HG02642 (cell line): ENCODE data around the gene LITAF.
A peak's percentile ranks its signal among the peaks of the same experiment; 100 is the strongest.

Experiments
- ATAC-seq: cut with Tn5 transposase; IDR thresholded peaks from one replicate; pipeline ENCODE4 v1.9.1; 2021; ENCODE audit warnings: mild to moderate bottlenecking; ENCODE audit not compliant: unreplicated experiment, poor library complexity

LITAF gene

DNA sequence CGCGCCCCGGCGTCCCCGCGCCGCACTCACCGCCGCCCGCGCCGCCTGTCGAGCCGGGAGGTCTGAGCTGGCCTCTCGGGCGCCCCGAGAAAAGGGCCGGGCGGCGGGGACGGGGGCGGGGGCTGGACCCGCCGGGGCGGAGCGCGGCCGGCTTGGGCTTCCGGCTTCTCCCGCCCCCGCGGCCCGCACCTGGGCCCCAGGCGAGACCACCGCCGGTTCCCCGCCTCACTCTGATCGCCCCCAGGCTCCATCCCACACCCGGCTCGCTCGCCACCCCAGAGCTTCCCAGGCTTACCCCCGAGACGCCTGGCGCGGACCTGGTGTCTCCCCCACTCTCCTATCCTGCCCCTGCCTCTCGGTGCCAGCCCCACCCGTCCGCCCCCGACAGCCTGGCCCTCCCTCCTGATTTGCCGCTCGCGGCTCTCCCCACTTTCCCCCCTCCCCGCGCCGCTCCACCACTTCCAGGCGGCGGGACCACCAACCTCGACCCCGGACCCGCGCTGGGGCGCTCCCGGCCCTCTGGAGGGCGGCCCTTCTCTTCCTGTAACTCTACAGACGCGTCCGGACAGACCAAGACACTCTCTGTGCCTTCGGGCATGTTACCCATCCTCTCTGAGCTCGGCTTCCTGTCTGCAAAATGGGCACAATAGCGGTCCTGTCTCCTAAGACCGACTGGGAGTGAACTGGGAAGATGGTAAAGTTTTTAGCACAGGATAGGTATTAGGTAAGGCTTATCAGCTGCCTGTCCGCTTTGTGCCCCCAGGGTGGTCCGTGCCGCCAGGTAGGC is at the start of gene LITAF:
TSS of gene LITAF (minus strand) at position 64 of the 787 bp plus-strand sequence. CDS start 30,189 bp downstream, outside the sequence.
- ATAC-seq = peak; percentile 62

DNA sequence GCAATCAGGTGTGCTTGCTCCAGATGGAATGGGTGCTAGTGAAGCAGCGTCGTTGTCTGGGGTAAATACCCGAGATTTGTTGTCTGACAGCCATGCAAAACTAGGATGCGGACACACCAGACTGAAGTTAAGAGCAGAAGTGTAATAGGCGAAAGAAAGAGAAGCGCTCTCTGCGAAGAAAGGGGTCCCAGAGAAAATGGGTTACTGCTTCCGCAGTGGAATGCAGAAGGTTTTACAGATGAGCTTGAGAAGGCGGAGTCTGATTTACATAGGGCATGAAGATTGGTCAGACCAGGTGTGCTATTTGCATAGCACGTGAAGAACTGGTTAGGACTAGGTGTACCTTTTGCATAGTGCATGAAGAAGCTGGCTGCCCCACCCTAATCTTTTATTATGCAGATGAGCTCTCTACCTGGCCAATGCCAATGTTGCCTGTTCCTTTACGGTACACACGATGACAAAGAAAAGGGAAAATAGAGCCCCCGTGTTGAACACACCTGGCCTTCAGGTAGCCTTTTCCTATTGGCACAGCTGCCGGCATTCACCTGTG is 49.5 kb upstream of the LITAF start:
- ATAC-seq = no peak

DNA sequence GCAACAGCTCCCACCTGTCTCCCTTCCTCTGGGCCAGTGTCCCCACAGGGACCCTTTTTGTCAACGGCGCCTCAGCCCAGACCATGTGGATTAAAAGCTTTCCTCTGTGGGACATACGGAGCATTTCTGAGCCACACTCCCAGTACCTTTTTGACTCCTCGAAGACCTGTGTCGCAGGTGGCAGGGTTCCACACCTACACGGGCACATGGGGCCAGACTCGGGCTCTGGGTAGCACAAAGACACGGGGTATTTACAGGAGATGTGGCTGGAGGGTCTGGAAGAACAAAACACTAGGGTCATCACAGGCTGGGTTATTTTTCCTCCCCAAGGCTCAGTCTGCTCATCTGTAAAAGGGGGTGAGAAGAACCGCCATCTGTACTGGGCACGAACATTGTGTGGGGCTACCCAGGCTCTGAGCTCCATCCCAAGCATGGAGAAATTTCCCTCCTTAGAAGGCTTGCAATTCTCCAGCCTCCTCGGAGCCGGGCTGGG is 49.0 kb upstream of the LITAF start:
- ATAC-seq = no peak

DNA sequence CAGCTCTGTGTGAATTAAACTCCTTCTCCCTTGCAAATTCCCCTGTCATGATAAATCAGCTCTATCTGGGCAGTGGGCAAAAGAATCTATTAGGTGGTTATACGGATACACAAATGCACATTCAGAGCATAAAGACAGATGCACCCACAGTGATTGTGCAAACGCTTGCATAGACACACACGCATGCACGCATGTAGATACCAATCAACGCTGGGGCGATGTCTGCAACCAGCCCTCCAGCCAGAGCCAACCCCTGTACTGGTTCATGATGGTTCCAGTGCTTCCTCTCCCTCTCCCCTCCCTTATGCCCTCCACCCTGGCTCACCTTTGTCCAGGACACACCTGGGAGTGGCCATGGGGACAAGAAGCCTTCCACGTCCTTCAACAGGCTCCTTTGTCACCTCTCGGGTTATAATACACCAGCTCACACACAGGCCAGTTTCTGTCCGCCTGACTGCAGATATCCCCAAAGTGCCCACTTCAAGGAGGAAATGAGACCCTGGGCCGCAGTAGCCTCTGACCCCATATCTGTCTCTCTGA is 48.5 kb upstream of the LITAF start:
- ATAC-seq = no peak

DNA sequence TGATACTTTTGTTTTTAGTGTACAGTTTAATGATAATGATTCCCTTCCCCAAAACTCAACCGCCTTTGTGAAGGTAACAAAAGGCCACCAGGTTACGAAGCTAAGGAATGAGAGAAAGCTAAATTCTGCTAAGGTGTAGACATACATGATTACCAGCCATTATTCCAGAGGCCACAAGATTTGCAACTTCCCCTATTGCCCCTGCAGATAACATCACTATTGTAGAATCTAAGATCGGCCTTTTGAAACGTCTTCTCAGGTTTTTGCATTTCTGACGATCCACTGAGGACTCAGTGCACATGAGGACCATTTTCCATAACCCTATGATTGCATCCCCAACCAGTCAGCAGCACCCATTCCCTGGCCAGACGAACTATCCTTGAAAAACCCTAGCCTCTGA is 47.6 kb upstream of the LITAF start:
- ATAC-seq = no peak

DNA sequence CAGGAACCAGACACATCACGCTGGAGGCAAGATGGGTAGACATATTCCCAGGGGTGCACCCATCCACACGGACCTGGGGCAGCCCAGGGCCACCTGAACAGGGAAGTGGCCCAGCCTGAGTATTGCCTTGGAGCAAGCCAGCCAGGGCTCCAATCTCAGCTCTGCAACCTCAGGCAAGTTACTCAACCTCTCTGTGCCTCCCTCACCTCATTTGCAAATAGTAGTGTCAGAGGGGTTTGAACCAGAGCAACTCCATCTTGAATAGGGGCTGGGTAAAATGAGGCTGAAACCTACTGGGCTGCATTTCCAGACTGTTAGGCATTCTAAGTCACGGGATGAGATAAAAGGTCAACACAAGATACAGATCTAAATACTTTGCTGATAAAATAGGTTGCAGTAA is 46.4 kb upstream of the LITAF start:
- ATAC-seq = no peak

DNA sequence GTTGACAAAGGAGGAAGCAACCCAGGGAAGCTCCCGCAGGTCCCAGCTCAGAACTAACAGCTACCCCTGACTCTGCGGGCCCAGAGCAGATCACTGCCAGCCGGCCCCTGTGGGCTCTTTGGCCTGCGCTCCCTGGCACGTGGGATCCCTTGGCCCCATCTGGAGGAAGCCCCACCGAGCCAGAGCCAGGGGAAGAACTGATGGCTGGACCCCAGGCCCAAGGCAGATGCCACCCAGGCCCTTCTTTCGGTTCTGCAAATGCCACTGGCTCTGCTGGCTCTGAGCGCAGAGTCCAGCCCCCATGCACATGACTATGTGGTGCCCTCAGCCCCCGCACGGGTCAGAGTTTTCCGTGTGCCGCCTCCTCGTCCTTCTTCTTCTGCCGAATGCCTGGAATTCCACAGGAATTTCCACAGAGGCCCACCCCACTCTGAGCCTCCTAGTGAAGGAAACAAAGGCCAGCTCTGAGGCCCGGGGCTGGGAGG is 45.8 kb upstream of the LITAF start:
- no peak for ATAC-seq

DNA sequence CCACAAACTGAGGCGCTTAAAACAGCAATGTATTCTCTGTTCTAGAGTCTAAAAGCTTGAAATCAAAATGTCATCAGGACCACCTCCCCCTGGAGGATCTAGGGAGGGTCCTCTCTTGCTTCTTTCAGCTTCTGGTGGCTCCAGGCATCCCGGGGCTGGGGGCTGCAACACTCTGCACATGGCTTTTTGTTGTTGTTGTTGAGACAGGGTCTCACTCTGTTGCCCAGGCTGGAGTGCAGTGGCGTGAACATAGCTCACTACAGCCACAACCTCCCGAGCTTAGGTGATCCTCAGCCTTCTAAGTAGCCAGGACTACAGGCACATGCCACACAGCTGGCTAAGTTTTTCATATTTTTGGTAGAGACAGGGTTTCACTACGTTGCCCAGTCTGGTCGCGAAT is 44.5 kb upstream of the LITAF start:
- ATAC-seq = no peak

DNA sequence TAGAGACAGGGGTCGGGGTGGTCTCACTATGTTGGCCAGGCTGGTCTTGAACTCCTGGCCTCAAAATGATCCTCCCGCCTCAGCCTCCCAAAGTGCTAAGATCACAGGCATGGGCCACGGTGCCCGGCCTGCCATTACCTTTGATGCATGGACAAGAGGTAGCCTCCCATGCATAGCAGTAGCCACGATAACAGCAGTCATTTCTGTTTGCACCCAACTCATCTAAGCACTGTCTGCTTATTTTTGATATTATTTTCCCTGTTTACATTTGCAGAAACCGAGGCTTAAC is 44.0 kb upstream of the LITAF start:
- ATAC-seq = no peak

DNA sequence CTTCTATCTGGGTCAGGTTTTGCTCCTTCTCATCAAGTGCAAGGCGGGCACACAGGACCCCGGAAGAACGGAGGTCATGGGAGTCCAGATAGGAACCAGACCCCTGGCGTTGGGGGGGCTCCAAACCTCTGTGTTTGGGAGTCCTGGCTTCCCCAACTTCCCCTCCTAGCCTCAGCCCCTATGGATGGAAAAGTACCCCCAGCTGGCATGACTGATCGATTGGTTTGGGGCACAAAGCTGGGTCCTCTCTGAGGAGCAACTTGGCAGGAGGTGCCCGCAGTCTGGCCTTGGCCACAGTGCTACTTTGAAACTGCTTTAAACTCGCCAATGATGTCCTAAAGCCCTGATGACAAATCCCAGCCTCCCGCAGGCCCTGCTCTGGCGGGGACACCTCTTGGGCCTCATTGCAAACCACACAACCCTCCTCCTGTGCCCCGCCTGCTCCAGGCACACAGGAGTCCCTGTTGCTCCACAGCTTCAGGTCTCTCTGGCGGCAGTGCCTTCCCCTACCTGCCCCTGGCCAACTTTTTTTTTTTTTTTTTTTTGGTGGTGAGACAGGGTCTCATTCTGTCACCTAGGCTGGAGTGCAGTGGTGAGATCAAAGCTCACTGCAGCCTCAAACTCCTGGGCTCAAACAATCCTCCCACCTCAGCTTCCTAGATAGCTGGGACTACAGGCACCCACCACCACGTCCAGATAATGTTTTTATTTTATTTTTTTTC is 43.5 kb upstream of the LITAF start:
- ATAC-seq = no peak

DNA sequence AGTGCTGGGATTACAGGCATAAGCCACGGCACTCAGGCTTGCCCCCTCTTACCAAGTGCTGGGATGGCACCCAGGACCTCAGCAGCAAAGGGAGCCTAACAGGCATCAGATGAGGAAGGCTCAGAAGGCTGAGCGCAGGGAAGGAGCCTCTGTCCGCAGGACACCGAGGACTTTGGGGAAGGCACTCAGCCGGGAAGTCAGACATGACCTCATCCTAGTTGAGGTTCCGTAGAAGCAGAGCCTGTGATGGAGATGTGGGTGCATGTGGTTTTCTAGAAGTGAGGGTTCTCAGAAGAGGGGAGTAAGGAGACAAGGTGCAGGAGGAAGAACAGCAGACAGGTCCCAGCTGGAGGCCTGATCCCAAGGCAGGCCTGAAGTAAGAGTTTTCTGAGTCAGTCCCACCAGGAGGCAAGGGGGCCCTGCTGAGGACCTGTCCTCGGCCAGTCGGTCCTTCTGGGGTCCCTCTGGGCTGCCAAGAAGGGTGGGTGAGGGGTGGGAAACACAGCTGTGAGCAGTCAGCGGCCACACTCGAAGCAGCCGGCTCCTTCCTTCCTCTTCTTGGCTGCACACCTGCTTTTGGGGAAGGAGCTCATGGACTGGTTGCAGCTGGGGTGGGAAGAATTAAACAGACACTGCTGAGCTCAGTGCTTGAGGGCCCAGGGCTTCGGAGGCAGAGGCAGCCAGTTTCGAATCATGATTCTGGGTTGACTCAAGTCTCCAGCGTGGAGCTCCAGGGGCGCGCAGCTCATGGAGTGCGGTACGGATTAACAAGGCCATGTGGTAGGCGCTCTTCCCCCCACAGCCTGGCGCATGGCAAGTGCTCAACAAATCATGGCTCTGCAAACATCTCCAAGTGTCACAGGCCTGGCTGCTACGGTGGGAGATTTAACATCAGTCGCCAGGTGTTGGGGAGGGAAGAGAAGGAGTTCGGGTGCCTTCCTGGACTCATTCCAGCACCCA is 42.6 kb upstream of the LITAF start:
- ATAC-seq = no peak

DNA sequence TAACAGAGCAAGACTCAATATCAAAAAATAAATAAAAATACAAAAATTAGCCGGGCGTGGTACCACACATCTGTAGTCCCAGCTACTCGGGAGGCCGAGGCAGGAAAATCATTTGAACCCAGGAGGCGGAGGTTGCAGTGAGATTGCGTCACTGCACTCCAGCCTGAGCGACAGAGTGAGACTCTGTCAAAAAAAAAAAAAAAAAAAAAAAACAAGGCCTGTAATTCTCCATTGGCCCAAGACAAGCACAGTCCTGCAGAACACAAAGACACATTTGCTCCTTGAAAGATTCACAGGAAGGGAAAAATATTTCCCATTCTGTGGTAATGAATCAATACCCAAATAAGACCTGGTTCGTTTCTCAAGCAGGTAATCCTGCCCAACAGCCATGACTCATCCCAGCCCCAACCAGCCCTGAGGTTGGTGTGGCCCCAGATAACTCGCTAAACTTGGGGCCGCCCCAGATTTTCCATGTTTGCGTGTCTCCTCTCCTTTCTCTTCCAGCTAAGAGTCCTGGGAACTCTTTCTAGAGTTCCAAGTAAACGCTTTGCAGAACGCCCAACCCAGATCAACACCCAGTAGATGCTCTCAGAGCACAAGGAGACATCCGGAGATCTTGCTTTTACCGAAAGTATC is 41.2 kb upstream of the LITAF start:
- ATAC-seq = no peak

DNA sequence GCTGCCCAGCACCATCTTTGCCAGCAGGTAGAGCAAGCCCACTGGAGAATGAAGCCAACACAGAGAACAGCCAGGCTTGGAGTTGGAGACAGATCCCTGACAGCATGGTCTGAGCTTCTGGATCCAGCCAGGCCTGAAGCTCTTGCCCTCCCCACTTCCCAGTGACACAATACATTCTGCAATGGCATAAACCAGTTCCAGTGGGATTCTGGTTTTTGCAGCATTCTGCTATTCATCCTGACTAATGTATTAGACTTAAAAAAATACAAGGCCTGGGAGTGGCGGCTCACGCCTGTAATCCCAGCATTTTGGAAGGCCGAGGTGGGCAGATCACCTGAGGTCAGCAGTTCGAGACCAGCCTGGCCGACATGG is 40.6 kb upstream of the LITAF start:
- no peak for ATAC-seq

DNA sequence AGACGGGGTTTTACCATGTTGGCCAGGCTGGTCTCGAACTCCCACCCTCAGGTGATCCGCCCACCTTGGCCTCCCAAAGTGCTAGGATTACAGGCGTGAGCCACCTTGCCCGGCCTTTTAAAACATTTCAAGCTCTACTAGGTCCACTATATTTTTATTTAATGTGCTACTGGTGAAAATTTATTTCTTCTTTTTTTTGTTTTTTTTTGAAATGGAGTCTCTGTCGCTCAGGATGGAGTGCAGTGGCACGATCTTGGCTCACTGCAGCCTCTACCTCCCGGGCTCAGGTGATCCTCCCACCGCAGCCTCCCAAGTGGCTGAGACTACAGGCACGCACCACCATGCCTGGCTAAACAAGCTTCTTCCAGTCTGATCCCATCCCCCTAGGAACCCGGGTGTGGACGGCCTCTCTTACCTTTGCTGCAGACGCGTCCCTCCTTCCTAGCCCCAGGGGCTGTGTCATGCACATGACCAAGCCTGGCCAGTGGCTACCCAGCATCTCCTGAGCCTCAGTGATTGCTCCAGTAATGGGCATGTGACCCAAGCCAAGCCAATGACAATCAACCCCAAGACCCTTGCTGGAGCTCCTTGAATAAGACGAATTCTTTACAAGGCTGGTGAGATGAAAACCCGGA is 40.1 kb upstream of the LITAF start:
- ATAC-seq = no peak

DNA sequence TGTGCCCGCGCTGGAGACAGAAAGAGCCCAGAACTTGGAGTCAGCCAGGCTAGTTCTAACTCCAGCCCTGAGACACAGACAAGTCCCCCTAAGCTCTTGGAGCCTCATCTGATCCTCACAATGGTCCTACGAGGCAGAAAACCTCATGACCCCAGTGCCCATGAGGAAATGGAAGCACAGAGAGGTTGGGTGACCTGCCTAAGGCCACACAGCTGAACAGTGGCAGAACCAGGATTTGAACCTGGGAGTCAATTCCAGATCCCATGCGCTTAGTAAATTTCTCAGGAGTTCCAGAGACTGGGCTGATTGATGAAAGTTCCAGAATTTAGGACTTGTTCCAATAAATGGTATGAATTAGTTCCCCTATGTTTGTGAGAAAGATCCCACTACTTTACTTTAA is 39.0 kb upstream of the LITAF start:
- ATAC-seq = no peak

DNA sequence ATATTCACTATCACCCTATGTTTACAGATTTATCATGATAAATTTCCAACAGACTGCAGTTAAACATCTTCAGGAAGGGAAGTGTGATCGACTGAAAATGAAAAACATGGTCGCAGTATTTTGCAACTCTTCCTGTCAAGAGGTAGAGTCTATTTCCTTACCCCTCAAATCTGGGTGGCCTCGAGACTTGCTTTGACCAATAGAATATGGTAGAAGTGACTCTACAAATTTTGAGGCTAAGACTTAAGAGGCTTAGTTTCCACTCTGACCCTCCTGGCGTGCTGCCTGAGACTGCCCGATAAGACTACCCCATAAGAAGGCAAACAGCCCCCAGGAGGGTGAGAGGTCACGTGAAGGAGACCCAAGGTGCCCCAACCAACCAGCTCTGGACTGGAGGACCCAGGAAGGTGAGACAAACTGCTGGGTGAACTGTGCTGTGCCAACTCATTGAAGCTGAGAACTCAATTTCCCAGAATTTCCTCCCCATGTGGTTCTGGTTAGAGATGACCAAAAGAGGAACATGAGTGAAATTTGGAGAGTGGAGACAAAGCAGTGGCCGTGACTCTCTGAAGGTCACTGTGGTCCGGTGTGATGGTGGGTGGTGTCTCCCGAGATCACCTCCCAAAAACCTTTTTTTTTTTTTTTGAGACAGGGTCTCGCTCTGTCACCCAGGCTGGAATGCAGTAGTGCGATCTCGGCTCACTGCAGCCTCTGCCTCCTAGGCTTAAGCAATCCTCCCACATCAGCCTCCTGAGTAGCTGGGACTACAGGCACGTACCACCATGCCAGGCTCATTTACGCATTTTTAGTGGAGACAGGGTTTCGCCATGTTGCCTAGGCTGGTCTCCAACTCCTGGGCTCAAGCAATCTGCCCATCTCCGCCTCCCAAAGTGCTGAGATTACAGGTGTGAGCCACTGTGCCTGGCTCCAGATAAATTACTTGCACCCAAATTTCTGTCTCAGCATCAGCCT is 38.2 kb upstream of the LITAF start:
- no peak for ATAC-seq

DNA sequence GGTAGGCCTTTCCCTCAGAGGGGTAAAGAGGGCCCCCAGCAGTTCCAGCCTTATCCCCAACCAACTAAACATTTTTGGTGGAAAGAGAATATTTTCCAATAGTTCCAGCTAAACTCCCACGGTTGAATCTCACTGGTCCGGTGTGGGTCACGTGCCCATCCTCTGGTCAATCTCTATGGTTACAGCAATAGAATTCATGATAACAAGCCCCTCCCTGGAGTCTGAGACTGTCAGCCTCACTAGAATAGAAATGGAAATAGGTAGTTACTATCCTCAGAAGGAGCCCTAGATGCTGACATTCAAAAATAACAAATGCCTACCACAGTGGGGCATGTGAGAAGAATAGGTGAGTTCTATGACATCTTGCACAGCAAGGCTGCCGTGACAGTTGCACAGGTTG is 37.5 kb upstream of the LITAF start:
- ATAC-seq = no peak
